Measurements from ENCODE around the gene DGKH. TPM values are rescaled to one million over a fixed set of nuclear protein-coding genes. Genes with fewer than 3 reads are reported as not detected.

The DGKH gene
- total and polyA plus RNA-seq, 9 donors, result 2.4 to 5.1 (median 2.8) TPM

DNA sequence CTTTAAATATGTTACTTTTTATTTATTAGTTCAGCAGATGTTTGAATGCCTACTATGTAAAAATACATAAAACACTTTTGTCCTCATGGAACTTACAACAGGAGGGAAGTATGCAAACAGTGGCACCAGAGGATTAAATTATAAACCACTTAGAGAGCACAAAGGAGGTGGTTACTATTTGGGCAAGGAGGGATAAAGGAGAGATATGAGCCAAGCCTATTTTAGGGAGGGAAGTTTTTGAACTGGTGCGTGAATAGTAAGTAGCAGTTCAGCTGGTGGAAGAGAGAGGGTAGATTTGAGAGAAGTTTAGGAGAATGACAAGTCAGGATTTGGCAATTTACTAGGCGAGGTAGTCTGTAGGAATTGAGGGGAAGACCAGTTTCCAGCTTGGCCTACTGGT lies 232.1 kb downstream of the DGKH start:
- Histone ChIP-seq H3K9me3 (replicated peaks; ENCODE audit: control insufficient read depth, low read depth, low read length) (no peaks in the 10 kb centered on the region), H3K36me3 (ENCODE audit: control insufficient read depth, insufficient read depth, low read length) (no peaks in the 10 kb centered on the region), H3K4me1 (ENCODE audit: control insufficient read depth, insufficient read depth, low read length) (no peaks in the 10 kb centered on the region), H3K4me3 (ENCODE audit: low read length) (no peak overlapping the region), H3K27me3 (ENCODE audit: control insufficient read depth, insufficient read depth, low read length) (no peaks in the 10 kb centered on the region), H3K27ac (ENCODE audit: low read length) (no peak overlapping the region)
- WGBS (ENCODE audit: insufficient coverage), result 84% methylated on average over 2 of the region's 2 CpGs
- DNase-seq, result no peak

DNA sequence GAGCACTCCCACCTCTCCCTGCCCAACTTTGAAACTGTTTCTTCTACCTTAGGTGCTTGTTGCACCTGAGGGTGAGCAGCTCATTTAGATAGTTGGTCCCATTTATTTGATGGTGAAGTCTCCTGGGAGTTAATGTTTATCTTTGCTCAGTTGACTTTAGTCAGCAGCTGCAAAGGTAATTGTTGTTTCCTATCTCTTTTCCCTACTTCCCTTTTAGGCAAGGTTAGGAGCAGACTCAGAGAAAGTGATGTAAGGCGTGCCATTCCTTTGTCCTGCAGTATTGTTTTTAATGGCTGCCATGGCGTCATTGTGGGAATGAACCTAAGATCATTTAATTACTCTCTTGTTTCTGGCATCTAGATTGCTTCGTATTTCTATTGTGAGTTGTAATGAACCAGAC lies 235.1 kb downstream of the DGKH start:
- DNase-seq, result no peak
- Histone ChIP-seq H3K9me3 (replicated peaks; ENCODE audit: control insufficient read depth, low read depth, low read length) (no peaks in the 10 kb centered on the region), H3K27me3 (ENCODE audit: control insufficient read depth, insufficient read depth, low read length) (no peaks in the 10 kb centered on the region), H3K4me3 (ENCODE audit: low read length) (no peak overlapping the region), H3K27ac (ENCODE audit: low read length) (no peak overlapping the region), H3K36me3 (ENCODE audit: control insufficient read depth, insufficient read depth, low read length) (no peaks in the 10 kb centered on the region), H3K4me1 (ENCODE audit: control insufficient read depth, insufficient read depth, low read length) (no peaks in the 10 kb centered on the region)
- WGBS (ENCODE audit: insufficient coverage), result no CpG with 5 or more reads among the region's 3 CpGs

DNA sequence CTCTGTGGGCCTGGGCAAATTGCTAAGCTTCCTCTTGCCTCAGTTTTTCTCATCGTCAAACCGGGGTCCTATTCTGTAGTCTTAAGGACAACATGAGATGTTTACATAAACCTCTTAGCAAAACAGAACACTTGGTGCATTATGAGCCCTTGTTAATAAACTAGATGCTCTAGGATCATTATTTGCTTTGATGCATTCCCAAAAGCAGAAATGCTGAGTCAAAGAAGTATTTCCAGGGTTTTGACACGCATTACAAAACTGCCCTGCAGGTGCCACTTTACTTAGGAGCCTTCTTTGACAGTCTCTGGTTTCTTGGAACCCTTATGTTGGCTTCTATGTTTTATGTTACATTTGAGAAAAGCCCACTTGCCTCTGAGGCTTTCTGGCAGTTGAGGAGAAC lies 235.6 kb downstream of the DGKH start:
- H3K4me3 ChIP-seq (ENCODE audit: low read length), result no peak overlapping the region
- H3K4me1 ChIP-seq (ENCODE audit: control insufficient read depth, insufficient read depth, low read length), result no peaks in the 10 kb centered on the region
- H3K9me3 ChIP-seq (replicated peaks; ENCODE audit: control insufficient read depth, low read depth, low read length), result no peaks in the 10 kb centered on the region
- no peak for DNase-seq
- WGBS (ENCODE audit: insufficient coverage), result no CpG with 5 or more reads among the region's 3 CpGs
- no peak overlapping the region for H3K27ac ChIP-seq (ENCODE audit: low read length)
- H3K36me3 ChIP-seq (ENCODE audit: control insufficient read depth, insufficient read depth, low read length), result no peaks in the 10 kb centered on the region
- H3K27me3 ChIP-seq (ENCODE audit: control insufficient read depth, insufficient read depth, low read length), result no peaks in the 10 kb centered on the region

Other genes with a start within 250 kb of the DGKH start
- 16.0 TPM for gene VWA8, start 87.5 kb upstream of the DGKH start, total RNA-seq
- gene VWA8, start 87.5 kb upstream of the DGKH start, polyA plus RNA-seq (ENCODE audit: insufficient read depth in 1 of 8, insufficient read length in 8 of 8, low replicate concordance in 1 of 8), result 1 to 10 TPM; 6.5 to 9.7 (median 9.1) TPM
- 17.3 TPM for gene AKAP11, start 223.5 kb downstream of the DGKH start, total RNA-seq
- gene AKAP11, start 223.5 kb downstream of the DGKH start, polyA plus RNA-seq (ENCODE audit: insufficient read depth in 1 of 8, insufficient read length in 8 of 8, low replicate concordance in 1 of 8), result 10 to 100 TPM; 13.7 to 25.5 (median 21.1) TPM

Data from muscle of leg (tissue), 11 donors.